Smooth muscle cell (in vitro differentiated cells): Measurements from ENCODE around the gene SDK1. TPM values are rescaled to one million over a fixed set of nuclear protein-coding genes. Genes with fewer than 3 reads are reported as not detected.

Experiments
- DNase-seq: peaks from one replicate; lab custom pipeline; 2025; ENCODE audit not compliant: unreplicated experiment; lab: John Stamatoyannopoulos, UW
- H2AFZ ChIP-seq: fragments of 200-600 bp; sonication (generic); 2 replicates; pipeline ENCODE4 v1.6.0; 2016; ENCODE audit warnings: antibody characterized with exemption, low read depth, mild to moderate bottlenecking
- H3F3A ChIP-seq: fragments of 200-600 bp; sonication (generic); 2 replicates; pipeline ENCODE4 v1.6.0; 2017; ENCODE audit warnings: antibody characterized with exemption, low read depth
- H3K27ac ChIP-seq: fragments of 200-600 bp; sonication (generic); 2 replicates; pipeline ENCODE4 v1.5.1; 2016; ENCODE audit warnings: low read depth, mild to moderate bottlenecking
- H3K27me3 ChIP-seq: fragments of 200-600 bp; sonication (generic); 2 replicates; pipeline ENCODE4 v1.6.1; 2016; ENCODE audit warnings: low read depth, mild to moderate bottlenecking
- H3K36me3 ChIP-seq: fragments of 200-600 bp; sonication (generic); 2 replicates; pipeline ENCODE4 v1.5.1; 2016; ENCODE audit warnings: low read depth
- H3K4me1 ChIP-seq: fragments of 200-600 bp; sonication (generic); 2 replicates; pipeline ENCODE4 v1.5.1; 2016; ENCODE audit warnings: low read depth
- H3K4me2 ChIP-seq: fragments of 200-600 bp; sonication (generic); 2 replicates; pipeline ENCODE4 v1.6.0; 2016; ENCODE audit warnings: mild to moderate bottlenecking
- H3K4me3 ChIP-seq: fragments of 200-600 bp; sonication (generic); 2 replicates; pipeline ENCODE4 v1.5.1; 2016; ENCODE audit warnings: mild to moderate bottlenecking
- H3K79me2 ChIP-seq: fragments of 200-600 bp; sonication (generic); 2 replicates; pipeline ENCODE4 v1.6.0; 2016; ENCODE audit warnings: low read depth, mild to moderate bottlenecking
- H3K9ac ChIP-seq: fragments of 200-600 bp; sonication (generic); 2 replicates; pipeline ENCODE4 v1.6.0; 2016; ENCODE audit warnings: low read depth
- H3K9me3 ChIP-seq: fragments of 200-600 bp; sonication (generic); replicated peaks from 2 replicates; pipeline ENCODE4 v1.5.1; 2016; ENCODE audit warnings: low read depth
- H4K20me1 ChIP-seq: fragments of 200-600 bp; sonication (generic); 2 replicates; pipeline ENCODE4 v1.6.0; 2016; ENCODE audit warnings: low read depth
- WGBS: methylation state at CpG from one replicate; pipeline ENCODE4 v1.1.7; 2016; ENCODE audit warnings: low lambda C conversion rate; 5-methylcytosine and 5-hydroxymethylcytosine counted together
- polyA plus RNA-seq: library from polyadenylated mRNA; unstranded; fragments of >200 nt; fragmentation: Nextera tagmentation; extraction: Ambion mirVana; gene quantifications from 2 replicates; pipeline ENCODE4 v1.2.1, GENCODE V29; 2016
- total RNA-seq: library from RNA; depleted of rRNA; stranded (reverse); fragments of >200 nt; gene quantifications from 2 replicates; pipeline ENCODE4 v1.2.3, GENCODE V29; 2014
- TF ChIP-seq, protein P1 (sequence below): fragments of 200-600 bp; sonication (generic); IDR thresholded peaks from 2 replicates; pipeline ENCODE4 v1.5.1; 2017; ENCODE audit warnings: borderline replicate concordance, mild to moderate bottlenecking, antibody characterized with exemption; ENCODE audit not compliant: insufficient read depth, poor library complexity, severe bottlenecking

Gene SDK1
- total and polyA plus RNA-seq, 2 experiments from 2014 or later: 1.1 to 2.5 TPM

DNA sequence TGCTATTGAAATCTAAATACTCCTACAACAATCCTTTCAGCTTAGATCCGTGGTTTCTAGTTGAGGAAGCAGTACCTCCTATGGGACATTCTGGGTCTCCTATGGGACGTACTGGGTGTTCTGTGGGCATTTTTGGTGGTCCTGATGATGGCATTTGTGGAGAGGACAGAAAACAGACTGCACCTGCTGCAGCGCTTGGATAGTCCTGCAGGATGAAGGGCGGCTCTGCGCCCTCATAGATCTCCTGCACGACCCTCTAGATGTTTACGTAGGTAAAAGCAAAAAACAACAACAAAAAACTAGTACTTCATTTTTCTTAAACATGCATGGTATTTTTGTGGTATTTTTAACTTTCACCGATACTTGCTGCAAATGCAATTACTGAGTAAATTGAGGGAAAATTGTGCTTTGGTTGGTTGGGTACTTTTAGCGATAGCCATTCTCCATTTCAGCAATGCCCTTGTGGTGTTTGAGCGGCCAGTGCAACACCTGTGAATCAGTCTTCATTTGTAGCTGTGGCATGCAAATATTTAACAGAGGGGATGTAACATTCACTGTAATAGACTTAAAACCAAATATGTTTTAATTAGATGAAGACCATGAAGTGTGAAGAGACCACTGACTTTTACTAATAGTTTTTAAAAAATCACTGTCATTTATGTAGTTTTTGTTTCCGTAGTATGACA lies 461.2 kb downstream of the SDK1 start:
- no peaks in the 10 kb centered on the region for H3K4me1 ChIP-seq
- no peak overlapping the region for H3K27ac ChIP-seq
- H3K4me3 ChIP-seq: no peak overlapping the region
- H4K20me1 ChIP-seq: no peaks in the 10 kb centered on the region
- H2AFZ ChIP-seq: no peak overlapping the region
- H3K27me3 ChIP-seq: no peaks in the 10 kb centered on the region
- no peak overlapping the region for H3K4me2 ChIP-seq
- no peaks in the 10 kb centered on the region for H3K9me3 ChIP-seq
- 87% methylated on average over 11 of the region's 11 CpGs for WGBS
- H3K9ac ChIP-seq: no peak overlapping the region
- DNase-seq: no peak
- H3K79me2 ChIP-seq: no peaks in the 10 kb centered on the region
- H3F3A ChIP-seq: no peaks in the 10 kb centered on the region
- H3K36me3 ChIP-seq: no peaks in the 10 kb centered on the region
- TF ChIP-seq, protein P1, sequence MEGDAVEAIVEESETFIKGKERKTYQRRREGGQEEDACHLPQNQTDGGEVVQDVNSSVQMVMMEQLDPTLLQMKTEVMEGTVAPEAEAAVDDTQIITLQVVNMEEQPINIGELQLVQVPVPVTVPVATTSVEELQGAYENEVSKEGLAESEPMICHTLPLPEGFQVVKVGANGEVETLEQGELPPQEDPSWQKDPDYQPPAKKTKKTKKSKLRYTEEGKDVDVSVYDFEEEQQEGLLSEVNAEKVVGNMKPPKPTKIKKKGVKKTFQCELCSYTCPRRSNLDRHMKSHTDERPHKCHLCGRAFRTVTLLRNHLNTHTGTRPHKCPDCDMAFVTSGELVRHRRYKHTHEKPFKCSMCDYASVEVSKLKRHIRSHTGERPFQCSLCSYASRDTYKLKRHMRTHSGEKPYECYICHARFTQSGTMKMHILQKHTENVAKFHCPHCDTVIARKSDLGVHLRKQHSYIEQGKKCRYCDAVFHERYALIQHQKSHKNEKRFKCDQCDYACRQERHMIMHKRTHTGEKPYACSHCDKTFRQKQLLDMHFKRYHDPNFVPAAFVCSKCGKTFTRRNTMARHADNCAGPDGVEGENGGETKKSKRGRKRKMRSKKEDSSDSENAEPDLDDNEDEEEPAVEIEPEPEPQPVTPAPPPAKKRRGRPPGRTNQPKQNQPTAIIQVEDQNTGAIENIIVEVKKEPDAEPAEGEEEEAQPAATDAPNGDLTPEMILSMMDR: no peak

DNA sequence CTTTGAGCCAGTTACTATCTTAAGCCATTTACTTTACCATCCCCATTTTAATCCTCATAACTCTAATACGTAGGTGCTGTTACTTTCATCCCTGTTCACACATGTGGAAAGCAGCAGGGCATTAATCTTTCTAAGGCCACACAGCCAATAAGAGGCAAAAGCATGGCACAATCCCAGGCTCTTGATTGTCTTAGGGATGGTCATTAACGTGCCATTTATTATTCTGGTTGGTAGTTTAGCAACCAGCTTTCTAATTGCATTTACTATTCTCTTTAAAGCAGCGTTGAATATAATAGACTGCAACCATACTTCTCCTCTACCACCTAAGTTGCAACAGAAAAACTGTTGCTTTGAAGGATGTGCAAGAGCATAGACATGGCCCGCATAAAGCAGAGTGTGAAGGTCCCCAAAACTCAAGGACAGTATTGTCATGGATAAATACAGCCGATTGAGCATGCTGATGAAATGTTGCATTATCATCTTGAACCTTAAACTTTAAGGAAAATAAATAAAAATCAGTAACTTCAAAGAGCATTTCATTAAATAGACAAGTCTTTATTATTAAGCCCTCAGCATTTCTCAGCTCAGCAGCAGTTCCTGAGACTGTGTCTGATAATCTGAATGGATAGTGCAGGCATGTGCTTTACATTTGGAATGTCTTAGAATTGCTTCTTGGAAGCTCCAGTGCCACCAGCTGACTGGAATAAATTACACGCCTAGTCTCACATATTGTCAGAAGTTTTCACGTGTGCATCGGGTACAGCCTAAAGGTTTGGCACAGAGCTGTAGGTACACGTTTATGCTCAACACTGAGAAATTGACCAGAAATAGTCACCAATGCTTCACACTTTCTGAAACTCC lies 467.1 kb downstream of the SDK1 start:
- H3K9ac ChIP-seq: no peak overlapping the region
- no peaks in the 10 kb centered on the region for H3K36me3 ChIP-seq
- WGBS: 89% methylated on average over 9 of the region's 9 CpGs
- DNase-seq: no peak
- no peak overlapping the region for H3K4me2 ChIP-seq
- H3K9me3 ChIP-seq: no peaks in the 10 kb centered on the region
- H3K4me3 ChIP-seq: no peak overlapping the region
- no peak overlapping the region for H3K27ac ChIP-seq
- no peaks in the 10 kb centered on the region for H3K4me1 ChIP-seq
- H3K79me2 ChIP-seq: no peaks in the 10 kb centered on the region
- H3F3A ChIP-seq: no peaks in the 10 kb centered on the region
- H2AFZ ChIP-seq: no peak overlapping the region
- H4K20me1 ChIP-seq: no peaks in the 10 kb centered on the region
- TF ChIP-seq, protein P1: no peak
- H3K27me3 ChIP-seq: no peaks in the 10 kb centered on the region

DNA sequence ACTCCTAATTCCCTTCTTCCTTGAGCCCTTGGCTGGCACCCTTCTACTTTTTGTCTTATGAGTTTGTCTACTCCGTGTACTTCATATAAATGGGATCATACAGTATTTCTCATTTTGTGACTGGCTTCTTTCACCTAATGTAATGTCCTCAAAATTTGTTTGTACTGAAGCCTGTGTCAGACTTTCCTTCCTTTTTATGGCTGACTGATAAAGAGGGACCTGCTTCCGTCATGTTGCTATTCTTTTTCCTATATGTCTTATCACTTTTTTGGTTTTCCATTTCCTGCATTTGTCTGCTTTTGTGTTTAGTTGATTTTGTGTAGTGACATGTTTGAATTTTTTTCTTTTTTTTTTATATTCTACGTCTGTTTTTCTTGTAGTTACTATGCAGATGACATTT lies 470.9 kb downstream of the SDK1 start:
- 90% methylated on average over 3 of the region's 3 CpGs for WGBS

More for the DNA sequence above, 470.9 kb downstream of the SDK1 start:
- Histone ChIP-seq H3K4me2 (no peak overlapping the region), H3K4me3 (no peak overlapping the region), H3K36me3 (no peaks in the 10 kb centered on the region), H3K79me2 (no peaks in the 10 kb centered on the region), H3F3A (no peaks in the 10 kb centered on the region), H2AFZ (no peak overlapping the region), H4K20me1 (no peaks in the 10 kb centered on the region), H3K4me1 (no peaks in the 10 kb centered on the region), H3K27ac (no peak overlapping the region), H3K9me3 (no peaks in the 10 kb centered on the region), H3K27me3 (no peaks in the 10 kb centered on the region), H3K9ac (no peak overlapping the region)
- DNase-seq: no peak
- TF ChIP-seq, protein P1: no peak
